ENCODE data around the gene SPARCL1.
A peak's percentile ranks its signal among the peaks of the same experiment; 100 is the strongest.
"Not testable (repeated sequence)": the region's sequence is repeated elsewhere in the genome, so short reads cannot be mapped to it uniquely, and the experiment has no call there.

Gene SPARCL1

DNA sequence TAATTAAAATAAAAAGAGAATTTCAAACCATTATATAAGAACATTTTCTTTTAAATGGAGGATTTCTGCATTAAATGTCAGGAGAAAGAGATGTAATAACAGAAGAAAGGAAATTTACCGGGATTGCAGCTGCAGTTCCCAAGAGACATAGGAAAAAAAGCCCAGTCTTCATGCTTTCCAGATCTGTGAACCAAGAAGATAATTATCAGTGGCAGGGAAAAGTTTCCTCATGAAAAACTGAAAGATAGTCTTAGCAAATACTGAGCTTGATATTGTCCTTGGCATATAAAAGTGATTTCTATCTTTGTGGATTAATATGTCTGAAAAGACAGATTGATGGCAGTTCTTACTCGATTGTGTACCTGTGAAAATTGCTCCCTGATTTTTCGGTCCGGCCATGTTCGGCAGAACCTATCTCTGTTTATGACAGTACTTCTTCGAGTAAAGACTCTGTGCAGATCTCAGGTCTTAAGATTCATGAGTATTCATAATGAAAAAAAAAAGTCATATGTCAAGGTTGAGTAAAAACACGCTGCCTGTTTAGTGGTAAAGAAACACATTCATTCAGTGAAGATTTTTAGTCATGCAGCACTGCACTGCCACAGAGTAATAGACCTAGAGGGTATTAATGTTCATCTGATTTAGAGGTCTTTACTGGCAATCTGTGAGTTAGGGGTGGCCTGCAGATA, 29.6 kb downstream of the SPARCL1 start:
- DNase-seq: no peak

DNA sequence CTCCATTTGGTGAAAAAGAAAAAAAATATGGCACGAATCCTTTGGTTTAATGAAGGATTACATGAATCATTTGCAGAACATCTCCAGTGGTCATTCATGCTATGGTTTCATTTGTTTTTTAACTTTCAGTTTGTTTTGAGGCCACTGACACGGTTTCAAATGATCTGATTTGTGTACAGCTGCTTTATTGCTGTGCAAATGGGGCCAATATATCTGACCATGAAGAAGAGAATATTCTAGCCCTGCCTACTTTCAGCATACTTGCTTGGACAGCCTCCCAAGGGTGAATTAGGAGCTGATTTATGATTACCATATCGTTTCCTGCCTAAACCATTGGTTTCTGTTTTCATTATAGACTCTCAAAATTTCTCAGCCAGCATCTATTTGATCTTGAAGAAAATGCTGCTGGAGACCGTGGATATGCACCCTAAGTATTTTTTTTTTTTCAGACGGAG, 30.7 kb downstream of the SPARCL1 start:
- DNase-seq: no peak

- no peak for DNase-seq
Observed at GRCh38 chr4:87497578-87497977, 31.6 kb downstream of the SPARCL1 start.

DNA sequence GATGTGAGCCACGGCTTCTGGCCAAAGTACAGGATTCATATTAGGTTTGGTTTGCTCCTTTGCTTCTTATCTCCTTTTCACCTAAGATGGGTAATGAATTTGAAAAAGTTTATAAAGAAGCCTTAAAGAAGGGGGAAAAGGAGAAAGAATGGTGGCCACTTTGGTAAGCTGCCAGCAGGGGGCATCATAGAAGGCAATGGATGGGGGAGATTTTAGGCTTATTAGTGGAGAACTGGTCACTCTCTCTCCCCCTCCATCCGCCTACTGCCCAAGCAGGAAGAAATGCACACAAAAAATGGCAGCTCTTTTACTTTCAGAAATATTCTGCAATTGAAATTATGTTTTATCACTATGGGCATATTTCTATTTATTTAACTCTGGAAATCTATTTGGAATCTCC, 32.0 kb downstream of the SPARCL1 start:
- DNase-seq: peak; percentile 24

- DNase-seq: no peak
Observed at GRCh38 chr4:87493115-87493514, 36.1 kb downstream of the SPARCL1 start.

DNA sequence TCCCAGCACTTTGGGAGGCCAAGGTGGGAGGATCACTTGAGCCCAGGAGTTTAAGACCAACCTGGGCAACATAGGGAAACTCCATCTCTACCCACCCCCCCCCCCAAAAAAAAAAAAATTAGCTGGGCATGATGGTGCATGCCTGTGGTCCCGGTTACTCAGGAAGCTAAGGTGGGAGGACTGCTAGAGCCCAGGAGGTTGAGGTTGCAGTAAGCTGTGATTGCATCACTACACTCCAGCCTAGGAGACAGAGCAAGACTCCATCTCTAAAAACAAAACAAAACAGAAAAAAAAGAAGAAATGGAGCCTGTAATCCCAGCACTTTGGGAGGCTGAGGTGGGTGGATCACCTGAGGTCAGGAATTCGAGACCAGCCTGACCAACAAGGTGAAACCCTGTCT, 37.3 kb downstream of the SPARCL1 start:
- DNase-seq: not testable (repeated sequence)

- DNase-seq: no peak
Observed at GRCh38 chr4:87491436-87491835, 37.7 kb downstream of the SPARCL1 start.

DNA sequence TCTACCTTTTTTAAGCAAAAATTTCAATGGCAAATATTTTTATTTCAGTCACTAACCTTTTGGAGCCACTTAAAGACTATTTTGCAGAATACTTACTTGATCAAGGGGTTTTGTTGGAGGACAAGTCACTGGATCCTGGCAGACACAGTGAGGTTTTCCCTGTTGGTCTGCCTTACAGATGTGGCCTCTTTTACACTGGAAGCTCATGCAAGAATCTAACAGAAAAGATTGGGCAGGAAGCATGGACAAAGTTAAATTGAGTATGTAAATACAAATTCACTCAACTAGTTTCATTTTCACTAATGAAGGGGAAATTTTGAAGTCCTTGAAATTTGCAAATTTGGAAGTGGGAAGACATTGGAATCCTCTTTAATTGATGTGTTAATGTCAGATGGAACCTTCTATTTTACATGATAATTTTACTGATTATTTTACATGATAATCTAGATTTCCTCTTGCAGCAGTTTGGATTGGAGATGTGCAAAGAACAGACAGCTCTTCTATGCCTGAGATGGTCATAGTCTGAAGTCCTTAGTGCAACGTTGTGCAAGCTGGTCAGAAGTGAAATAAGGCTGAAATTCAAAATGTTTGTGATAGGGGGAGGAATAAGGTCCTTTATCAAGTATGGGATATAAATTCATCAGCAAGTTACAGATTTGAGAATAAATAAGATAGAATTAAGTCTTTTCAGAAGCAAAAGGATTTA, 38.4 kb downstream of the SPARCL1 start:
- no peak for DNase-seq

DNA sequence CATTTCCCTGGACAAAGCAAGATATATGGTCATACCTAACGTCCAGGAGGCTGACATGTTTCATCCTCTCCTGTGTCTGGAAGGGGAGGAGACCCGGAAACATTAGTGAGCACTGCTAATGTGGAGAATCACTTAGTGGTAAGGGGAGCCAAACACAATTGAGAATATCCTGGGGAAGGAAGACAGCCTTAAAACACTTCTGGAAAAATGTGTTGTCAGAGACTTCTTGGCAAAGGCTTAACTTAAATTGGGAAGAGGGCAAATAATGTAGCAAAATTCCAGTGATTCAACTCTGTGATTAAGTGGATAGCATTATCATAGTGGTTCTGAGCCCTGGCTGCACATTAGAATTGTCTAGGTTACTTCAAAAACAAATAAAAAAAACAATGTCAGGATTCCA, 39.5 kb downstream of the SPARCL1 start:
- DNase-seq: no peak

- DNase-seq: not testable (repeated sequence)
Observed at GRCh38 chr4:87488666-87489065, 40.5 kb downstream of the SPARCL1 start.

GRCh38 chr4:87483247-87483646, 45.9 kb downstream of the SPARCL1 start:
- DNase-seq: not testable (repeated sequence)

DNA sequence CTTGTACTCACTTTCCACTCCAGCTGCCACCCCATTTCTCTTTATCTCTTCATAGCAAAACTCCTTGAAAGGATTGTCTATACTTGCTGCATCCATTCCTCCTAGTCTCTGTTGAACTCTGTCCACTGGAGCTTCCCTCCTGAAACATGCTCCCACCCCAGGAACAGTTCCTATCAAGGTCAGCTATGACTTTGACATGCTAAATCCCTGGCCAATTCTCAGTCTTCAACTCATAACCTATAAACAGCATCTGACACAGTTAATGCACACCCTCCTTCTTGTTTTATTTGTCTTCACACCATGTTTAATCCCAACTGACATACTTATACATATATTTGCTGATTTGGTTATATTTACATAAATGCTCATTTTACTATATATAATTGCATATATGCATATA, 47.8 kb downstream of the SPARCL1 start:
- no peak for DNase-seq

GRCh38 chr4:87478732-87479250, 50.4 kb downstream of the SPARCL1 start:
- DNase-seq: no peak

- no peak for DNase-seq
Observed at GRCh38 chr4:87476934-87477333, 52.2 kb downstream of the SPARCL1 start.

GRCh38 chr4:87469390-87469789, 59.8 kb downstream of the SPARCL1 start:
- DNase-seq: peak; percentile 0

- peak; percentile 54 for DNase-seq
Observed at GRCh38 chr4:87465739-87466366, 63.3 kb downstream of the SPARCL1 start.

DNA sequence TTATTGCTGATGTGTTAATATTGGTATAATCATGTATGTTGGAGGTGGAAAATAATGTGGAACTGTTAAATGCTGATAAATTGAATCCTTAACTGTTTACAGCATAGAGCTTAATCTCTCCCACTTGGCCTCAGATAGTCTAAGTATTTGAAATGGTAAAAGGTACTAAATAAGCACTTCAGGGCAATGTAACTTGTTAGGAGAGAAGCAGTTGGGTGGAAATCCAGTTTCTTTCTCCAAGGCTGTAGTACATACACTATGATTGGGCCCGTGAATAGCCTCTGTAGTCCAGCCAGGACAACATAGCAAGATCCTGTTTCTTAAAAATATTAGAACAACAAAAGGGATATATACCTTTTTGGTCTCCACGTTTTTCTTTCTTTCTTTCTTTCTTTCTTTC, 67.1 kb downstream of the SPARCL1 start:
- DNase-seq: no peak

DNA sequence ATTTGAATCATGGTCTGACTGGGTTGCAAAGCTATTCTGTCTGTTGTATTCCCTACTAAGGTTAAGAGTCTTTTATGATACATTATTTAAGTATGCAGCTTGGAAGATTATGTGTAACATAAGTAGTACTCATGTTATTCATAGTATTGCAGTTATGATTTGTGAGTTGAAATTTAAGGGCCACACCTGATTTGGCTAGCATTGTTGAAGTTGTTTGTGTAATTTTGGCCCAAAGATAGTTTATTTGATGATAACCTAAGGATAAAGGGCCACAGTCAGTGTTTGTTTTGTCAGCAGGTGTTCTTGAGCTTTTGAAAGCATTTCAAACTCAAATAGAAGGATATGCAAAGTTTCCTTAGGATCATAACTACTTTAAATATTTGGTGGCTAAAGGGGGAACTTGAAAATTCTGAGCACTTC, 67.9 kb downstream of the SPARCL1 start:
- no peak for DNase-seq

DNA sequence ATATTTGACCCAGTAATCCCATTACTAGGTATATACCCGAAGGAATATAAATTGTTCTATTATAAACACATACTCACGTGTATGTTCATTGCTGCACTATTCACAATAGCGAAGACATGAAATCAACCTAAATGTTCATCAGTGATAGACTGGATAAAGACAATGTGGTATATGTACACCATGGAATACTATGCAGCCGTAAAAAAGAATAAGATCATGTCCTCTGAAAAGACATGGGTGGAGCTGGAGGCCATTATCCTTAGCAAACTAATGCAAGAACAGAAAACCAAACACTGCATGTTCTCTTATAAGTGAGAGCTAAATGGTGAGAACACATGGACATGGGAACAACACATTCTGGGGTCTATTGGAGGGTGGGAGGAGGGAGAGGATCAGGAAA, 70.3 kb downstream of the SPARCL1 start:
- no peak for DNase-seq

DNA sequence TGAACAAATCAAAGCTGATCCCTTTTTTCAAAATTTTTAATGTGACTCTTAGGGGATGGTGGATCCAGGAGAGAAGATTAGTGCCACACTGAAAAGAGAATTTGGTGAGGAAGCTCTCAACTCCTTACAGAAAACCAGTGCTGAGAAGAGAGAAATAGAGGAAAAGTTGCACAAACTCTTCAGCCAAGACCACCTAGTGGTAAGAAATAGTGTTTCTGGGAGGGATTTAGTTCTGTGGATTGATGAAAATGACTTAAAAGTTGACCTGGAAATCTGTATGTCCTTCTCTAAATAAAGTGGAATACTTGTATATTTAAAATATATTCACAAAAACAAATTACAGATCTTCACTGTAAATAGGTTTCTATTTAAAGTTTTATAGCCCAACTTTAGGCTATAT, 77.6 kb downstream of the SPARCL1 start:
- no peak for DNase-seq

- not testable (repeated sequence) for DNase-seq
Observed at GRCh38 chr4:87446375-87446774, 82.8 kb downstream of the SPARCL1 start.

GRCh38 chr4:87445964-87446363, 83.2 kb downstream of the SPARCL1 start:
- no peak for DNase-seq

GRCh38 chr4:87444741-87445140, 84.4 kb downstream of the SPARCL1 start:
- no peak for DNase-seq

GRCh38 chr4:87442889-87443288, 86.3 kb downstream of the SPARCL1 start:
- no peak for DNase-seq

All from suppressor macrophage treated with lipopolysaccharide for 4 hours (primary cell).